Measurements from ENCODE around the gene CFAP46. TPM values are rescaled to one million over a fixed set of nuclear protein-coding genes. Genes with fewer than 3 reads are reported as not detected.

CFAP46 gene
- total and polyA plus RNA-seq, 12 donors, result 0.15 to 5.5 (median 1.1) TPM; not detected in 3

GRCh38 chr10:132962623-132963429, 20.5 kb upstream of the CFAP46 start:
- Histone ChIP-seq H3K4me3 (peak overlapping the region; percentile 11 to 77 (median 44)), H3K27me3 (no peaks in the 10 kb centered on the region), H3K4me1 (replicated peaks in 1 of 2) (no peaks in the 10 kb centered on the region), H3K36me3 (replicated peaks in 1 of 2) (no peaks in the 10 kb centered on the region), H3K27ac (peak overlapping the region in 3 of 5 donors; percentile 13 to 40 (median 28)), H3K9me3 (replicated peaks in 1 of 3) (no peaks in the 10 kb centered on the region)
- peak in 1 of 7 donors; percentile 23 for DNase-seq
- 32 to 41% (median 38%) methylated on average over 11 of the region's 11 CpGs for WGBS, 4 donors
- intact Hi-C loops (cut with DNase I), result no loop called here
- TF ChIP-seq CTCF (IDR thresholded peaks at IDR 0.05) (no peak), POLR2A (IDR thresholded peaks at IDR 0.05) (no peak)

- peak; percentile 65 to 91 (median 77) for DNase-seq
- intact Hi-C loops (cut with DNase I), result no loop called here
- Histone ChIP-seq H3K9me3 (replicated peaks in 1 of 3) (no peaks in the 10 kb centered on the region), H3K4me1 (replicated peaks in 1 of 2) (no peaks in the 10 kb centered on the region), H3K27me3 (no peaks in the 10 kb centered on the region), H3K36me3 (replicated peaks in 1 of 2) (no peaks in the 10 kb centered on the region), H3K4me3 (peak overlapping the region; percentile 11 to 77 (median 44)), H3K27ac (peak overlapping the region in 3 of 5 donors; percentile 13 to 40 (median 28))
- TF ChIP-seq CTCF (IDR thresholded peaks at IDR 0.05) (no peak), POLR2A (IDR thresholded peaks at IDR 0.05) (peak in 1 of 2 donors; percentile 61)
- WGBS, 4 donors, result 10 to 28% (median 18%) methylated on average over 24 to 41 of the region's 41 CpGs
Measured at GRCh38 chr10:132961787-132962622, 19.6 kb upstream of the CFAP46 start.

GRCh38 chr10:132961420-132961786, 19.0 kb upstream of the CFAP46 start:
- intact Hi-C loops (cut with DNase I), result no loop called here
- Histone ChIP-seq H3K9me3 (replicated peaks in 1 of 3) (no peaks in the 10 kb centered on the region), H3K27me3 (no peaks in the 10 kb centered on the region), H3K27ac (no peak overlapping the region), H3K4me1 (replicated peaks in 1 of 2) (no peaks in the 10 kb centered on the region), H3K36me3 (replicated peaks in 1 of 2) (no peaks in the 10 kb centered on the region), H3K4me3 (no peak overlapping the region)
- WGBS, 4 donors, result 69 to 88% (median 83%) methylated on average over 6 to 8 of the region's 8 CpGs
- peak in 2 of 7 donors; percentile 7 to 12 for DNase-seq
- TF ChIP-seq CTCF (IDR thresholded peaks at IDR 0.05) (no peak), POLR2A (IDR thresholded peaks at IDR 0.05) (no peak)

Measured in adrenal gland (tissue), 12 donors.